PC-3 (cell line): ENCODE results near the gene RAB31. TPM values are rescaled to one million over a fixed set of nuclear protein-coding genes. Genes with fewer than 3 reads are reported as not detected.

Experiments
- ATAC-seq: fragments of 200-7000 bp; cut with Tn5 transposase; 2 replicates; pipeline ENCODE4 v1.9.1; 2020; ENCODE audit warnings: mild to moderate bottlenecking, moderate library complexity
- BruUV-seq: library from RNA; stranded (reverse); fragments of 400-500 nt; replicated peaks from 2 replicates; lab custom pipeline; 2021; lab: Mats Ljungman, UMichigan
- CTCF ChIA-PET: fragments of 300-600 bp; sonication (Branson Sonifier 250); formaldehyde crosslinking; loops from one replicate; lab custom pipeline; 2022; ENCODE audit warnings: antibody characterized with exemption; lab: Charles Lee
- POLR2A ChIA-PET: fragments of 300-600 bp; sonication (Branson Sonifier 250); formaldehyde crosslinking; loops from one replicate; lab custom pipeline; 2022; ENCODE audit warnings: antibody characterized with exemption; ENCODE audit not compliant: unreplicated experiment; lab: Charles Lee
- DNase-seq: peaks from one replicate; pipeline ENCODE4 v3.0.0-alpha.2; 2015
- H2AFZ ChIP-seq: fragments of 300-600 bp; sonication (generic); 2 replicates; pipeline ENCODE4 v1.6.0; 2016; ENCODE audit warnings: antibody characterized with exemption, low read length
- H3F3A ChIP-seq: fragments of 300-600 bp; sonication (generic); one replicate; pipeline ENCODE4 v1.6.0; 2017; ENCODE audit warnings: antibody characterized with exemption, low read length, control low read depth, mild to moderate bottlenecking; ENCODE audit not compliant: unreplicated experiment
- H3K27ac ChIP-seq: fragments of 300-600 bp; sonication (generic); 2 replicates; pipeline ENCODE4 v1.5.1; 2016; ENCODE audit warnings: mild to moderate bottlenecking, low read length
- H3K27me3 ChIP-seq: fragments of 300-600 bp; sonication (generic); 2 replicates; pipeline ENCODE4 v1.6.1; 2016; ENCODE audit warnings: low read length, mixed read lengths
- H3K36me3 ChIP-seq: fragments of 300-600 bp; sonication (generic); 2 replicates; pipeline ENCODE4 v1.6.1; 2016; ENCODE audit warnings: low read depth, mixed run types, low read length, mixed read lengths
- H3K4me1 ChIP-seq: fragments of 300-600 bp; sonication (generic); 2 replicates; pipeline ENCODE4 v1.5.1; 2016; ENCODE audit warnings: low read length; ENCODE audit not compliant: insufficient read depth
- H3K4me2 ChIP-seq: fragments of 300-600 bp; sonication (generic); 2 replicates; pipeline ENCODE4 v1.6.0; 2016; ENCODE audit warnings: low read length
- H3K4me3 ChIP-seq: fragments of 300-600 bp; sonication (generic); 2 replicates; pipeline ENCODE4 v1.5.1; 2016; ENCODE audit warnings: mild to moderate bottlenecking, low read length, mixed read lengths
- H3K79me2 ChIP-seq: fragments of 300-600 bp; sonication (generic); 2 replicates; pipeline ENCODE4 v1.6.1; 2017; ENCODE audit warnings: low read length, mixed read lengths
- H3K9ac ChIP-seq: fragments of 300-600 bp; sonication (generic); 2 replicates; pipeline ENCODE4 v1.6.0; 2016; ENCODE audit warnings: mild to moderate bottlenecking, low read length
- H3K9me2 ChIP-seq: fragments of 300-600 bp; sonication (generic); replicated peaks from 2 replicates; pipeline ENCODE4 v1.6.1; 2016; ENCODE audit warnings: mixed run types, low read length, mixed read lengths
- H3K9me3 ChIP-seq: fragments of 300-600 bp; sonication (generic); 2 replicates; pipeline ENCODE4 v1.6.1; 2016; ENCODE audit warnings: low read length, mixed read lengths
- H4K20me1 ChIP-seq: fragments of 300-600 bp; sonication (generic); 2 replicates; pipeline ENCODE4 v1.6.1; 2016; ENCODE audit warnings: low read length, mixed read lengths
- CTCF ChIP-seq: fragments of 300-600 bp; sonication (generic); conservative IDR thresholded peaks from 2 replicates; pipeline ENCODE4 v1.5.1; 2017; ENCODE audit warnings: antibody characterized with exemption, low read depth, mild to moderate bottlenecking, low read length
- EZH2 ChIP-seq: fragments of 300-600 bp; sonication (generic); IDR thresholded peaks from one replicate; pipeline ENCODE4 v1.6.1; 2017; ENCODE audit warnings: antibody characterized with exemption, mild to moderate bottlenecking, low read length; ENCODE audit not compliant: unreplicated experiment
- EZH2phosphoT487 ChIP-seq: fragments of 300-600 bp; sonication (generic); IDR thresholded peaks from 2 replicates; pipeline ENCODE4 v1.6.1; 2018; ENCODE audit warnings: mild to moderate bottlenecking, antibody characterized with exemption, low read length, borderline replicate concordance
- intact Hi-C: fragments of 100-400 bp; cut with micrococcal nuclease; formaldehyde crosslinking; loops from 2 replicates; pipeline ENCODE4 v1.9.0; 2023
- total RNA-seq: library from RNA; depleted of rRNA; stranded (reverse); fragments of >200 nt; gene quantifications from 2 replicates; pipeline ENCODE4 v1.2.3, GENCODE V29; 2014

Gene RAB31
- total RNA-seq, 1 experiment from 2014 or later: 3.8 TPM

GRCh38 chr18:9779630-9780029, 71.5 kb downstream of the RAB31 start:
- POLR2A ChIA-PET: no interaction called here
- H4K20me1 ChIP-seq: no peaks in the 10 kb centered on the region
- peak; percentile 46 for ATAC-seq

GRCh38 chr18:9782073-9782857, 74.2 kb downstream of the RAB31 start:
- Histone ChIP-seq H3F3A (no peaks in the 10 kb centered on the region), H2AFZ (no peak overlapping the region), H3K4me3 (no peak overlapping the region), H4K20me1 (no peaks in the 10 kb centered on the region), H3K9ac (no peak overlapping the region), H3K79me2 (no peaks in the 10 kb centered on the region), H3K27ac (no peak overlapping the region), H3K4me1 (peaks cover 19% of the 10 kb centered on the region), H3K36me3 (no peaks in the 10 kb centered on the region), H3K9me3 (no peaks in the 10 kb centered on the region), H3K9me2 (no peaks in the 10 kb centered on the region), H3K4me2 (no peak overlapping the region), H3K27me3 (no peaks in the 10 kb centered on the region)
- intact Hi-C loops: no loop called here
- TF ChIP-seq EZH2: no peak
- no peak for TF ChIP-seq EZH2phosphoT487
- no peak for TF ChIP-seq CTCF
- BruUV-seq: no TSS peak
- ChIA-PET POLR2A (no interaction called here), CTCF (no interaction called here)
- DNase-seq (peak; percentile 72), ATAC-seq (peak; percentile 58)

More at GRCh38 chr18:9779630-9780029, 71.5 kb downstream of the RAB31 start:
- H3K9me3 ChIP-seq: no peaks in the 10 kb centered on the region
- intact Hi-C loops: no loop called here
- no peak overlapping the region for H2AFZ ChIP-seq
- peaks cover 19% of the 10 kb centered on the region for H3K4me1 ChIP-seq
- TF ChIP-seq EZH2 (no peak), EZH2phosphoT487 (no peak), CTCF (no peak)
- H3K79me2 ChIP-seq: no peaks in the 10 kb centered on the region
- CTCF ChIA-PET: no interaction called here
- no peaks in the 10 kb centered on the region for H3K9me2 ChIP-seq
- H3F3A ChIP-seq: no peaks in the 10 kb centered on the region
- BruUV-seq: no TSS peak
- H3K4me2 ChIP-seq: peak overlapping the region; percentile 39
- peak; percentile 81 for DNase-seq
- H3K4me3 ChIP-seq: no peak overlapping the region
- H3K36me3 ChIP-seq: no peaks in the 10 kb centered on the region
- H3K27me3 ChIP-seq: no peaks in the 10 kb centered on the region
- no peak overlapping the region for H3K9ac ChIP-seq
- 0 out of 2 replicates have a peak overlapping the region, but pooled peaks have one; percentile 17 for H3K27ac ChIP-seq

DNA sequence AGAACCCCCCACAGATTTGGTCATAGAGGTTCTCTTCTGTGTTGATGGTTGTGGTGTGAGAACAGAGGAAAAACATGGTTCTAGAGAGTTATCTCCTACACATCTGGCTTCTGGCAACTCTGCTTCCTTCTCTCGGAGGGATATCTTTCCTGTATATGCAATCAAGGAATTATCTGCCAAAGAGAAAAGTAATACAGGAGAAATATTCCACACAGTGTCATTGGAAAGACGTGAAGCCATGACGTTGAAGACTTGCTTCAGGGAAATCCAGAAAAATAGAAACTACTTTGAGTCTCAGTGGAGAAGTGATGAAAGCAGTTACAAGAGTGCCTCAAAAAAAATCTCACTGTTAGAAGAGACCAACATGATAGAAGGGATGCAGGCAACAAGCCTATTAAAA, 78.5 kb downstream of the RAB31 start:
- no peaks in the 10 kb centered on the region for H3K36me3 ChIP-seq
- no peaks in the 10 kb centered on the region for H3K79me2 ChIP-seq
- no peaks in the 10 kb centered on the region for H3K9me3 ChIP-seq
- ChIA-PET POLR2A (no interaction called here), CTCF (no interaction called here)
- no peak overlapping the region for H3K4me3 ChIP-seq
- H3K9me2 ChIP-seq: no peaks in the 10 kb centered on the region
- H3K9ac ChIP-seq: no peak overlapping the region
- H3K27ac ChIP-seq: no peak overlapping the region
- no peak overlapping the region for H2AFZ ChIP-seq
- H4K20me1 ChIP-seq: no peaks in the 10 kb centered on the region
- ATAC-seq (no peak), DNase-seq (no peak)
- H3K27me3 ChIP-seq: no peaks in the 10 kb centered on the region
- intact Hi-C loops: no loop called here
- no TSS peak for BruUV-seq
- no peaks in the 10 kb centered on the region for H3F3A ChIP-seq
- no peak overlapping the region for H3K4me2 ChIP-seq
- TF ChIP-seq CTCF (no peak), EZH2 (no peak), EZH2phosphoT487 (no peak)
- H3K4me1 ChIP-seq: 0 out of 2 replicates have a peak, but pooled peaks cover 5% of the 10 kb centered on the region
